ENCODE measurements around the gene DMRTC2. TPM values are rescaled to one million over a fixed set of nuclear protein-coding genes. Genes with fewer than 3 reads are reported as not detected.

DMRTC2 gene
- total RNA-seq, 1 experiment from 2014 or later: not detected

- no peak for ATAC-seq
- no peaks in the 10 kb centered on the region for H3K36me3 Mint-ChIP-seq
- H3K27me3 Mint-ChIP-seq (ENCODE audit: low read depth): peaks cover 38% of the 10 kb centered on the region
- H3K9me3 Mint-ChIP-seq: no peaks in the 10 kb centered on the region
- no peak for DNase-seq (ENCODE audit: low spot score)
- TF ChIP-seq AR (CRISPR knock-in tag; IDR thresholded peaks at IDR 0.05) (no peak), ATF1 (CRISPR knock-in tag; IDR thresholded peaks at IDR 0.05) (no peak), E2F1 (CRISPR knock-in tag; IDR thresholded peaks at IDR 0.05) (no peak), ZBTB21 (CRISPR knock-in tag; IDR thresholded peaks at IDR 0.05; ENCODE audit: borderline replicate concordance) (no peak), ETV6 (CRISPR knock-in tag; IDR thresholded peaks at IDR 0.05) (no peak), ARID4B (CRISPR knock-in tag; IDR thresholded peaks at IDR 0.05; ENCODE audit: borderline replicate concordance) (no peak), CDX4 (CRISPR knock-in tag; IDR thresholded peaks at IDR 0.05; ENCODE audit: borderline replicate concordance) (no peak), SMAD3 (CRISPR knock-in tag; IDR thresholded peaks at IDR 0.05; ENCODE audit: borderline replicate concordance) (no peak)
- H3K4me1 Mint-ChIP-seq: peaks cover 12% of the 10 kb centered on the region
- no peak overlapping the region for H3K4me3 Mint-ChIP-seq
- ChIA-PET POLR2A (no interaction called here), CTCF (interaction anchor here (0.6 to 1.4 kb wide), 3 partner anchors 10 to 171 kb away, joined by 3 read pairs; no protein-coding TSS in a partner anchor)
- no peak overlapping the region for H3K27ac Mint-ChIP-seq
These were observed 33.4 kb downstream of the DMRTC2 start for GRCh38 chr19:41877916-41878905.

- no peak for DNase-seq (ENCODE audit: low spot score)
- H3K9me3 Mint-ChIP-seq: no peaks in the 10 kb centered on the region
- no peak overlapping the region for H3K27ac Mint-ChIP-seq
- H3K4me3 Mint-ChIP-seq: no peak overlapping the region
- peaks cover 13% of the 10 kb centered on the region for H3K4me1 Mint-ChIP-seq
- no peak for TF ChIP-seq EMX1 (CRISPR knock-in tag; IDR thresholded peaks at IDR 0.05)
- TF ChIP-seq E2F4 (CRISPR knock-in tag; IDR thresholded peaks at IDR 0.05; ENCODE audit: borderline replicate concordance, low read depth): no peak
- no peak for TF ChIP-seq MLX (CRISPR knock-in tag; IDR thresholded peaks at IDR 0.05)
- no peak for TF ChIP-seq USF1 (CRISPR knock-in tag; IDR thresholded peaks at IDR 0.05)
- no peak for TF ChIP-seq SMAD3 (CRISPR knock-in tag; IDR thresholded peaks at IDR 0.05; ENCODE audit: borderline replicate concordance)
- no peak for TF ChIP-seq MYBL2 (CRISPR knock-in tag; IDR thresholded peaks at IDR 0.05)
- TF ChIP-seq TEAD1 (CRISPR knock-in tag; IDR thresholded peaks at IDR 0.05): no peak
- TF ChIP-seq FOXP4 (CRISPR knock-in tag; IDR thresholded peaks at IDR 0.05): no peak
- no peak for TF ChIP-seq CBFB (CRISPR knock-in tag; IDR thresholded peaks at IDR 0.05; ENCODE audit: low read depth)
- TF ChIP-seq FOXK1 (CRISPR knock-in tag; IDR thresholded peaks at IDR 0.05): no peak
- ChIA-PET POLR2A (no interaction called here), CTCF (interaction anchor here (1.4 kb wide), 1 partner anchor 9 kb away, joined by 3 read pairs; no protein-coding TSS in a partner anchor)
- no peak for ATAC-seq
- no peaks in the 10 kb centered on the region for H3K36me3 Mint-ChIP-seq
- peaks cover 42% of the 10 kb centered on the region for H3K27me3 Mint-ChIP-seq (ENCODE audit: low read depth)
These were observed 34.2 kb downstream of the DMRTC2 start for GRCh38 chr19:41879080-41879479.
